K562 (cell line): ENCODE results near the gene PLGRKT. TPM values are rescaled to one million over a fixed set of nuclear protein-coding genes. Genes with fewer than 3 reads are reported as not detected.

Experiments
- ETS1 ChIP-seq: conservative IDR thresholded peaks from 2 replicates; pipeline ENCODE4 v1.6.1; 2011; ENCODE audit warnings: low read depth, mild to moderate bottlenecking, low read length; ENCODE audit not compliant: control insufficient read depth
- HDAC3 ChIP-seq: fragments of 450-650 bp; IDR thresholded peaks from 2 replicates; pipeline ENCODE4 v1.6.1; 2018; ENCODE audit warnings: borderline replicate concordance, mild to moderate bottlenecking, moderate library complexity; ENCODE audit not compliant: partially characterized antibody
- MGA ChIP-seq: fragments of 450-650 bp; IDR thresholded peaks from 2 replicates; pipeline ENCODE4 v1.6.1; 2016; ENCODE audit warnings: mild to moderate bottlenecking, moderate library complexity
- MYNN ChIP-seq, 2 experiments: sonication (generic); formaldehyde crosslinking in 1 of 2; IDR thresholded peaks; 2 replicates each; pipeline versions ENCODE4 v1.5.0 to v1.6.1; 2016 to 2020; ENCODE audit warnings: antibody characterized with exemption in 1 of 2, missing genetic modification reagents in 1 of 2
- RB1 ChIP-seq: fragments of 450-650 bp; IDR thresholded peaks from 2 replicates; pipeline ENCODE4 v1.6.1; 2017; ENCODE audit warnings: low read depth, mild to moderate bottlenecking
- RBM17 ChIP-seq: fragments of 200-400 bp; formaldehyde crosslinking; IDR thresholded peaks from 2 replicates; pipeline ENCODE4 v1.6.1; 2017; ENCODE audit warnings: low read depth, mild to moderate bottlenecking, low read length, borderline replicate concordance
- RBM22 ChIP-seq: fragments of 200-400 bp; formaldehyde crosslinking; IDR thresholded peaks from 2 replicates; pipeline ENCODE4 v1.6.1; 2018; ENCODE audit warnings: low read length, low read depth; ENCODE audit not compliant: poor library complexity, severe bottlenecking
- polyA plus RNA-seq, 8 experiments: library from polyadenylated mRNA; depleted of rRNA in 4 of 8; stranded (reverse) in 5 of 8; unstranded in 3 of 8; fragments of >200 nt; fragmentation: Nextera tagmentation in 2 of 8; fragmentation: Illumina TruSeq in 1 of 8; extraction: Ambion mirVana in 2 of 8; extraction: Trizol in 1 of 8; gene quantifications; 2 replicates each; pipeline versions ENCODE4 v1.2.1 to v1.2.3, GENCODE V29; 2011 to 2014; ENCODE audit warnings: inconsistent platforms in 1 of 8, missing spikeins in 1 of 8
- total RNA-seq, 7 experiments: library from RNA; depleted of rRNA in 6 of 7; stranded (reverse); fragments of >200 nt in 6 of 7; fragmentation: Illumina TruSeq in 2 of 7; extraction: Trizol in 2 of 7; gene quantifications; 2 replicates each; pipeline versions ENCODE4 v1.2.1 to v1.2.3, GENCODE V29; 2011 to 2021; ENCODE audit warnings: low replicate concordance in 1 of 7

Gene PLGRKT
- total and polyA plus RNA-seq, 9 of the 15 experiments (the other 6 are each of a cell fraction or from before 2014, with no cell fraction given) = 4.7 to 13.8 (median 6.5) TPM

GRCh38 chr9:5310851-5311250, 126.9 kb downstream of the PLGRKT start (continued):
- TF ChIP-seq MGA = no peak
- TF ChIP-seq RB1 = no peak
- no peak for TF ChIP-seq ETS1
- TF ChIP-seq RBM22 = no peak
- TF ChIP-seq HDAC3 = no peak
- no peak for TF ChIP-seq MYNN (IDR thresholded peaks at IDR 0.05)
- no peak for TF ChIP-seq MYNN (CRISPR knock-in tag; IDR thresholded peaks at IDR 0.05)
- TF ChIP-seq RBM17 = no peak
